Right atrium auricular region (tissue), 2 donors: ENCODE results near the gene SND1. TPM values are rescaled to one million over a fixed set of nuclear protein-coding genes. Genes with fewer than 3 reads are reported as not detected.

Experiments
- DNase-seq: peaks from one replicate; pipeline ENCODE4 v3.0.0-alpha.2; 2019; ENCODE audit warnings: low spot score
- H3K27ac ChIP-seq, 2 donors: fragments of 200-600 bp; sonication (generic); 1 replicate in 1 of 2; 2 replicates in 1 of 2; pipeline ENCODE4 v1.5.1; 2016 to 2019
- H3K27me3 ChIP-seq, 2 donors: fragments of 200-600 bp; sonication (generic); one replicate each; pipeline versions ENCODE4 v1.5.1 to v1.6.0; 2017 to 2019
- H3K36me3 ChIP-seq: fragments of 200-600 bp; sonication (generic); one replicate; pipeline ENCODE4 v1.5.1; 2016
- H3K4me1 ChIP-seq, 2 donors: fragments of 200-600 bp; sonication (generic); one replicate each; pipeline versions ENCODE4 v1.5.1 to v1.6.0; 2017 to 2019
- H3K4me3 ChIP-seq, 2 donors: fragments of 200-600 bp; sonication (generic); 1 replicate in 1 of 2; 2 replicates in 1 of 2; pipeline ENCODE4 v1.5.1; 2017 to 2019; ENCODE audit warnings: mild to moderate bottlenecking in 1 of 2, moderate library complexity in 1 of 2
- H3K9me3 ChIP-seq, 2 donors: fragments of 200-600 bp; sonication (generic); one replicate each; pipeline ENCODE4 v1.5.1; 2019
- CTCF ChIP-seq, 2 donors: fragments of 200-600 bp; sonication (generic); IDR thresholded peaks; one replicate each; pipeline ENCODE4 v1.5.1; 2019; ENCODE audit warnings: antibody characterized with exemption in 2 of 2
- total RNA-seq, 2 donors: library from RNA; depleted of rRNA; stranded (reverse); fragments of >200 nt; gene quantifications; one replicate each; pipeline ENCODE4 v1.1.0, GENCODE V29; 2016

Gene SND1
- total RNA-seq, 2 donors from 2014 or later, result 69.4 to 77.6 TPM

- no peaks in the 10 kb centered on the region for H3K4me1 ChIP-seq
- DNase-seq, result no peak
- no peak overlapping the region for H3K4me3 ChIP-seq
- no peaks in the 10 kb centered on the region for H3K9me3 ChIP-seq
- H3K27me3 ChIP-seq, result no peaks in the 10 kb centered on the region
- no peaks in the 10 kb centered on the region for H3K36me3 ChIP-seq
- H3K27ac ChIP-seq, result no peak overlapping the region
- no peak for TF ChIP-seq CTCF (IDR thresholded peaks at IDR 0.05)
These were observed 23.5 kb upstream of the SND1 start for GRCh38 chr7:127628445-127628844.

DNA sequence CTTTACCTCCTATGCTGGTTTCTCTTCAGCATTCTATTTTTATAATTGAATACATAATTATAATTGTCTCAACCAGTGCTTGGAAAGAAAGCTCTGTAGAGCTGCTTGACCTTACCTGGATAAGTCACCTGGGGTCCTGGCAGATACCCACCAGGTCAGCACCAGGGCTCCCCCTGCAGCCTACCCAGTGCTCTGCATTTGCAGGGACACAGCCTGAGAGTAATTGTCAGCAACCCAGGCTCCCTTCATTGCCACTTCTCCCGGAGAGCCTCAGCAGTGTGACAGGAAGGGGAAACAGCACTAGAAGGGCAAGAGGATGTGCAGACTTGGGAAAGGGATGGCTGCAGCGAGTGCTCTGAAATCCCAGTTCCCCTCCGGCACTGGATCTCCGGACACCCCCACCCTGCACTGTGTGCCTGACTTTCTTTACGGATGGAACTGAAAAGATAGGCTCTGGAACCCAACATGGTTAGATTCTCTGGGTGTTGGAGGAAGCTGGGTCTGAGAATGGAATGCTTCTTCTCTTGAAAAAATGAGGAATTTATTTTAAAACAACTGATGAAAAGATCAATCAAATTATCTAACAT lies 22.6 kb upstream of the SND1 start:
- H3K27me3 ChIP-seq, result no peaks in the 10 kb centered on the region
- no peaks in the 10 kb centered on the region for H3K4me1 ChIP-seq
- H3K9me3 ChIP-seq, result no peaks in the 10 kb centered on the region
- peak in 1 of 2 donors; percentile 35 for TF ChIP-seq CTCF (IDR thresholded peaks at IDR 0.05)
- H3K36me3 ChIP-seq, result no peaks in the 10 kb centered on the region
- H3K27ac ChIP-seq, result no peak overlapping the region
- no peak for DNase-seq
- no peak overlapping the region for H3K4me3 ChIP-seq

GRCh38 chr7:127632276-127632910 lies 19.6 kb upstream of the SND1 start:
- DNase-seq, result no peak
- no peaks in the 10 kb centered on the region for H3K9me3 ChIP-seq
- H3K4me3 ChIP-seq, result no peak overlapping the region
- no peaks in the 10 kb centered on the region for H3K36me3 ChIP-seq
- H3K4me1 ChIP-seq, result no peaks in the 10 kb centered on the region
- no peak for TF ChIP-seq CTCF (IDR thresholded peaks at IDR 0.05)
- no peak overlapping the region for H3K27ac ChIP-seq
- H3K27me3 ChIP-seq, result no peaks in the 10 kb centered on the region

GRCh38 chr7:127635659-127636285 lies 16.2 kb upstream of the SND1 start:
- Histone ChIP-seq H3K4me3 (no peak overlapping the region), H3K27me3 (no peaks in the 10 kb centered on the region), H3K36me3 (no peaks in the 10 kb centered on the region), H3K27ac (no peak overlapping the region), H3K4me1 (no peaks in the 10 kb centered on the region), H3K9me3 (no peaks in the 10 kb centered on the region)
- DNase-seq, result no peak
- no peak for TF ChIP-seq CTCF (IDR thresholded peaks at IDR 0.05)

GRCh38 chr7:127638197-127638596 lies 13.8 kb upstream of the SND1 start:
- no peaks in the 10 kb centered on the region for H3K36me3 ChIP-seq
- H3K27ac ChIP-seq, result no peak overlapping the region
- DNase-seq, result no peak
- no peaks in the 10 kb centered on the region for H3K4me1 ChIP-seq
- H3K9me3 ChIP-seq, result no peaks in the 10 kb centered on the region
- TF ChIP-seq CTCF (IDR thresholded peaks at IDR 0.05), result no peak
- no peak overlapping the region for H3K4me3 ChIP-seq
- H3K27me3 ChIP-seq, result no peaks in the 10 kb centered on the region
